SK-N-SH (cell line): ENCODE results near the gene DCHS2. TPM values are rescaled to one million over a fixed set of nuclear protein-coding genes. Genes with fewer than 3 reads are reported as not detected.

Source experiments
- CTCF ChIA-PET: fragments of 300-600, 350-600 bp; formaldehyde crosslinking; extraction: SDS; loops from one replicate; lab custom pipeline; 2021; lab: Yijun Ruan, JAX
- POLR2A ChIA-PET: fragments of 350-600 bp; sonication (Branson Sonifier 250); formaldehyde crosslinking; extraction: SDS; loops from one replicate; lab custom pipeline; 2020; ENCODE audit warnings: antibody characterized with exemption, inconsistent platforms; lab: Yijun Ruan, JAX
- DNase-seq: peaks from one replicate; pipeline ENCODE4 v3.0.0; 2012
- H2AFZ ChIP-seq: fragments of 200-600 bp; sonication (generic); 2 replicates; pipeline ENCODE4 v1.8.1; 2016; ENCODE audit warnings: antibody characterized with exemption, mild to moderate bottlenecking, low read depth
- H3F3A ChIP-seq: fragments of 200-600 bp; sonication (generic); replicated peaks from 2 replicates; pipeline ENCODE3; 2016; ENCODE audit warnings: antibody characterized with exemption, mild to moderate bottlenecking; ENCODE audit not compliant: insufficient read depth
- H3K27ac ChIP-seq, 2 experiments: fragments of 200-500 bp in 1 of 2; fragments of 200-600 bp in 1 of 2; sonication (Bioruptor generic) in 1 of 2; sonication (generic), shearing (Covaris generic) in 1 of 2; 2 replicates each; pipeline versions ENCODE4 v1.5.1 to v1.6.1; 2014 to 2016; ENCODE audit warnings: low read depth in 2 of 2, inconsistent platforms in 1 of 2, low read length in 1 of 2, mild to moderate bottlenecking in 1 of 2, mixed read lengths in 1 of 2
- H3K27me3 ChIP-seq: fragments of 200-600 bp; sonication (generic), shearing (Covaris generic); 2 replicates; pipeline ENCODE4 v1.6.1; 2016; ENCODE audit warnings: mixed run types; ENCODE audit not compliant: insufficient read depth
- H3K36me3 ChIP-seq, 2 experiments: fragments of 200-500 bp in 1 of 2; fragments of 200-600 bp in 1 of 2; sonication (Bioruptor generic) in 1 of 2; sonication (generic) in 1 of 2; replicated peaks in 1 of 2; 2 replicates each; pipeline versions ENCODE3 to v1.5.1; 2014 to 2016; ENCODE audit warnings: low read length in 1 of 2, mild to moderate bottlenecking in 1 of 2; ENCODE audit not compliant: insufficient read depth in 2 of 2, control insufficient read depth in 1 of 2
- H3K4me1 ChIP-seq, 2 experiments: fragments of 200-500 bp in 1 of 2; fragments of 200-600 bp in 1 of 2; sonication (Bioruptor generic) in 1 of 2; sonication (generic), shearing (Covaris generic) in 1 of 2; 2 replicates each; pipeline versions ENCODE4 v1.5.1 to v1.6.1; 2014 to 2016; ENCODE audit warnings: low read depth in 1 of 2, low read length in 1 of 2, mixed run types in 1 of 2; ENCODE audit not compliant: insufficient read depth in 2 of 2, control insufficient read depth in 1 of 2
- H3K4me2 ChIP-seq: fragments of 200-600 bp; sonication (generic), shearing (Covaris generic); 2 replicates; pipeline ENCODE4 v1.6.1; 2017; ENCODE audit warnings: mixed run types
- H3K4me3 ChIP-seq, 2 experiments: fragments of 200-500 bp in 1 of 2; fragments of 200-600 bp in 1 of 2; sonication (Bioruptor generic) in 1 of 2; sonication (generic), shearing (Covaris generic) in 1 of 2; 2 replicates each; pipeline versions ENCODE4 v1.5.1 to v1.8.1; 2014 to 2016; ENCODE audit warnings: low read depth in 2 of 2, inconsistent platforms in 1 of 2, low read length in 1 of 2, mild to moderate bottlenecking in 1 of 2, mixed read lengths in 1 of 2, moderate library complexity in 1 of 2
- H3K79me2 ChIP-seq: fragments of 200-600 bp; sonication (generic); 2 replicates; pipeline ENCODE4 v1.8.1; 2017; ENCODE audit warnings: mild to moderate bottlenecking; ENCODE audit not compliant: insufficient read depth
- H3K9ac ChIP-seq: fragments of 200-600 bp; sonication (generic); 2 replicates; pipeline ENCODE4 v1.6.1; 2017; ENCODE audit warnings: mixed run types
- H3K9me2 ChIP-seq: fragments of 200-600 bp; sonication (generic); 2 replicates; pipeline ENCODE4 v1.6.1; 2017; ENCODE audit warnings: mixed run types
- H3K9me3 ChIP-seq: fragments of 200-600 bp; sonication (generic); 2 replicates; pipeline ENCODE4 v1.6.1; 2017; ENCODE audit warnings: mixed run types, mild to moderate bottlenecking, moderate library complexity
- H4K20me1 ChIP-seq: fragments of 200-600 bp; sonication (generic); 2 replicates; pipeline ENCODE4 v1.6.1; 2017; ENCODE audit warnings: mild to moderate bottlenecking, mixed run types; ENCODE audit not compliant: insufficient read depth
- ELF1 ChIP-seq: IDR thresholded peaks from 2 replicates; pipeline ENCODE4 v1.4.0; 2012
- EP300 ChIP-seq, 2 experiments: IDR thresholded peaks; 2 replicates each; pipeline versions ENCODE4 v1.4.0 to v1.6.1; 2012; ENCODE audit warnings: borderline replicate concordance in 1 of 2, low read depth in 1 of 2, low read length in 1 of 2
- FOXM1 ChIP-seq: IDR thresholded peaks from 2 replicates; pipeline ENCODE4 v1.4.0; 2012; ENCODE audit warnings: low read depth, mild to moderate bottlenecking
- GABPA ChIP-seq: IDR thresholded peaks from 2 replicates; pipeline ENCODE4 v1.4.0; 2012; ENCODE audit warnings: low read depth, mild to moderate bottlenecking
- MAX ChIP-seq: IDR thresholded peaks from 2 replicates; pipeline ENCODE4 v1.4.0; 2012; ENCODE audit warnings: low read depth
- MXI1 ChIP-seq: IDR thresholded peaks from 2 replicates; pipeline ENCODE4 v1.6.1; 2012; ENCODE audit warnings: mild to moderate bottlenecking, low read depth, low read length, improper control_type of control experiment
- NFIC ChIP-seq: IDR thresholded peaks from 2 replicates; pipeline ENCODE4 v1.4.0; 2012; ENCODE audit warnings: borderline replicate concordance
- NRF1 ChIP-seq: IDR thresholded peaks from 2 replicates; pipeline ENCODE4 v1.6.1; 2012; ENCODE audit warnings: low read depth, mild to moderate bottlenecking, low read length
- POLR2AphosphoS5 ChIP-seq: IDR thresholded peaks from 2 replicates; pipeline ENCODE4 v1.6.1; 2012; ENCODE audit warnings: low read depth, low read length
- RAD21 ChIP-seq: IDR thresholded peaks from 2 replicates; pipeline ENCODE4 v1.6.1; 2012; ENCODE audit warnings: mild to moderate bottlenecking, low read length
- RCOR1 ChIP-seq: fragments of 150-350 bp; IDR thresholded peaks from 2 replicates; pipeline ENCODE4 v1.6.1; 2017; ENCODE audit warnings: antibody characterized with exemption, low read length
- RFX5 ChIP-seq: IDR thresholded peaks from 2 replicates; pipeline ENCODE4 v1.6.1; 2012; ENCODE audit warnings: mild to moderate bottlenecking, improper control_type of control experiment, low read length
- SIN3A ChIP-seq: IDR thresholded peaks from 2 replicates; pipeline ENCODE4 v1.6.1; 2012; ENCODE audit warnings: low read depth, mild to moderate bottlenecking, low read length, moderate library complexity, borderline replicate concordance
- SMC3 ChIP-seq: IDR thresholded peaks from 2 replicates; pipeline ENCODE4 v1.6.1; 2012; ENCODE audit warnings: low read depth, low read length, improper control_type of control experiment
- TAF1 ChIP-seq: IDR thresholded peaks from 2 replicates; pipeline ENCODE4 v1.6.1; 2012; ENCODE audit warnings: low read depth, mild to moderate bottlenecking, low read length, moderate library complexity, borderline replicate concordance
- TCF12 ChIP-seq: IDR thresholded peaks from 2 replicates; pipeline ENCODE4 v1.4.0; 2012
- TEAD4 ChIP-seq: IDR thresholded peaks from 2 replicates; pipeline ENCODE4 v1.4.0; 2012; ENCODE audit warnings: mild to moderate bottlenecking, borderline replicate concordance; ENCODE audit not compliant: insufficient read depth
- USF2 ChIP-seq: fragments of 150-350 bp; IDR thresholded peaks from 2 replicates; pipeline ENCODE4 v1.6.1; 2017; ENCODE audit warnings: antibody characterized with exemption, low read length, low read depth, borderline replicate concordance
- YY1 ChIP-seq: IDR thresholded peaks from 2 replicates; pipeline ENCODE4 v1.4.0; 2012; ENCODE audit warnings: low read depth, mild to moderate bottlenecking
- ZBTB33 ChIP-seq: IDR thresholded peaks from 2 replicates; pipeline ENCODE4 v1.4.0; 2012; ENCODE audit warnings: low read depth, borderline replicate concordance
- WGBS: methylation state at CpG from one replicate; pipeline ENCODE4 v1.1.6; 2017; ENCODE audit warnings: low lambda C conversion rate; 5-methylcytosine and 5-hydroxymethylcytosine counted together
- polyA plus RNA-seq, 3 experiments: library from polyadenylated mRNA; depleted of rRNA; stranded (reverse); fragments of >200 nt; gene quantifications; 2 replicates each; pipeline ENCODE4 v1.2.3, GENCODE V29; 2012

The DCHS2 gene
- polyA plus RNA-seq, 1 of the 3 experiments (the other 2 are of a cell fraction) = not detected

- H3K4me1 ChIP-seq = no peaks in the 10 kb centered on the region
- H3F3A ChIP-seq = no peaks in the 10 kb centered on the region
- TF ChIP-seq TAF1 = no peak
- no peak for TF ChIP-seq ELF1
- no peak for TF ChIP-seq RCOR1
- no peak for TF ChIP-seq POLR2AphosphoS5
- TF ChIP-seq MAX = no peak
- H3K9me2 ChIP-seq = no peaks in the 10 kb centered on the region
- H3K4me3 ChIP-seq = no peak overlapping the region
- H4K20me1 ChIP-seq = no peaks in the 10 kb centered on the region
- no peak overlapping the region for H3K9ac ChIP-seq
- H3K27me3 ChIP-seq = no peaks in the 10 kb centered on the region
- no peaks in the 10 kb centered on the region for H3K9me3 ChIP-seq
- no peak for DNase-seq
- H2AFZ ChIP-seq = no peak overlapping the region
- POLR2A ChIA-PET = no interaction called here
- H3K4me2 ChIP-seq = no peak overlapping the region
- WGBS = 0% methylated on average over 1 of the region's 1 CpG
- H3K79me2 ChIP-seq = no peaks in the 10 kb centered on the region
- H3K36me3 ChIP-seq = no peaks in the 10 kb centered on the region
- no peak overlapping the region for H3K27ac ChIP-seq
- CTCF ChIA-PET = no interaction called here
Observed at GRCh38 chr4:154450966-154451365, 40.6 kb downstream of the DCHS2 start.

- Histone ChIP-seq H4K20me1 (no peaks in the 10 kb centered on the region), H3K9ac (no peak overlapping the region), H3K9me3 (no peaks in the 10 kb centered on the region), H3K4me2 (no peak overlapping the region), H3K4me1 (no peaks in the 10 kb centered on the region), H3K4me3 (no peak overlapping the region), H3K79me2 (no peaks in the 10 kb centered on the region), H3K27ac (no peak overlapping the region), H3F3A (no peaks in the 10 kb centered on the region), H3K9me2 (no peaks in the 10 kb centered on the region), H3K36me3 (no peaks in the 10 kb centered on the region), H3K27me3 (no peaks in the 10 kb centered on the region), H2AFZ (no peak overlapping the region)
- POLR2A ChIA-PET = no interaction called here
- TF ChIP-seq RAD21 (no peak), TEAD4 (no peak), EP300 (IDR thresholded peaks at IDR 0.05; ENCODE audit: borderline replicate concordance in 1 of 2, low read depth in 1 of 2, low read length in 1 of 2) (no peak), RFX5 (no peak), NFIC (no peak), USF2 (no peak), SMC3 (no peak), YY1 (no peak), FOXM1 (no peak), NRF1 (no peak), MXI1 (no peak), SIN3A (no peak), TCF12 (no peak), ZBTB33 (no peak), GABPA (no peak)
- DNase-seq = no peak
- WGBS = 0% methylated on average over 2 of the region's 2 CpGs
- CTCF ChIA-PET = no interaction called here
Observed at GRCh38 chr4:154444958-154445357, 46.6 kb downstream of the DCHS2 start.
